Ishikawa (cell line): ENCODE data around the gene RSAD2.

Experiments used
- FOXM1 ChIP-seq: IDR thresholded peaks from 2 replicates; pipeline ENCODE4 v1.6.1; 2012; ENCODE audit warnings: low read depth, borderline replicate concordance
- TAF1 ChIP-seq: IDR thresholded peaks from 2 replicates; pipeline ENCODE4 v1.6.1; 2012; ENCODE audit warnings: low read depth, mild to moderate bottlenecking
- TF ChIP-seq, protein P1 (sequence below): IDR thresholded peaks from 2 replicates; pipeline ENCODE4 v1.6.1; 2012; ENCODE audit warnings: low read depth, mild to moderate bottlenecking

DNA sequence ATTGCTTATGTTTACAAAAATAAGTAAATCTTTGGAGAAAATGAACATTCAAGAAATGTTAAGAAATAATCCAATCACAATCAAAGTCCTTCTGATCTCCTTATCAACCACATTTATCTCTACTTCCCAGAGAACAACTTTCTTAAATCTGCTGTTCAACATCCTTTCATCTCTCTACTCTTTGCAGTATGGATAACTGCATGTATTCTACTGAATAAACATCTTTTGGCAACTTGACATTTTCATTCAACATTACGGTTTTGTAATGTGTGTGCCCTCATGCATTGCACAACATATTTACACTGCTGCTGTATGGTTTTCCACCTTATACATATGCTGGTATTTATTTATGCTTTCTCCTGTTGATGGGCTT is 21.0 kb upstream of the RSAD2 start:
- TF ChIP-seq TAF1 = no peak
- TF ChIP-seq, protein P1, sequence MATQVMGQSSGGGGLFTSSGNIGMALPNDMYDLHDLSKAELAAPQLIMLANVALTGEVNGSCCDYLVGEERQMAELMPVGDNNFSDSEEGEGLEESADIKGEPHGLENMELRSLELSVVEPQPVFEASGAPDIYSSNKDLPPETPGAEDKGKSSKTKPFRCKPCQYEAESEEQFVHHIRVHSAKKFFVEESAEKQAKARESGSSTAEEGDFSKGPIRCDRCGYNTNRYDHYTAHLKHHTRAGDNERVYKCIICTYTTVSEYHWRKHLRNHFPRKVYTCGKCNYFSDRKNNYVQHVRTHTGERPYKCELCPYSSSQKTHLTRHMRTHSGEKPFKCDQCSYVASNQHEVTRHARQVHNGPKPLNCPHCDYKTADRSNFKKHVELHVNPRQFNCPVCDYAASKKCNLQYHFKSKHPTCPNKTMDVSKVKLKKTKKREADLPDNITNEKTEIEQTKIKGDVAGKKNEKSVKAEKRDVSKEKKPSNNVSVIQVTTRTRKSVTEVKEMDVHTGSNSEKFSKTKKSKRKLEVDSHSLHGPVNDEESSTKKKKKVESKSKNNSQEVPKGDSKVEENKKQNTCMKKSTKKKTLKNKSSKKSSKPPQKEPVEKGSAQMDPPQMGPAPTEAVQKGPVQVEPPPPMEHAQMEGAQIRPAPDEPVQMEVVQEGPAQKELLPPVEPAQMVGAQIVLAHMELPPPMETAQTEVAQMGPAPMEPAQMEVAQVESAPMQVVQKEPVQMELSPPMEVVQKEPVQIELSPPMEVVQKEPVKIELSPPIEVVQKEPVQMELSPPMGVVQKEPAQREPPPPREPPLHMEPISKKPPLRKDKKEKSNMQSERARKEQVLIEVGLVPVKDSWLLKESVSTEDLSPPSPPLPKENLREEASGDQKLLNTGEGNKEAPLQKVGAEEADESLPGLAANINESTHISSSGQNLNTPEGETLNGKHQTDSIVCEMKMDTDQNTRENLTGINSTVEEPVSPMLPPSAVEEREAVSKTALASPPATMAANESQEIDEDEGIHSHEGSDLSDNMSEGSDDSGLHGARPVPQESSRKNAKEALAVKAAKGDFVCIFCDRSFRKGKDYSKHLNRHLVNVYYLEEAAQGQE = no peak
- TF ChIP-seq FOXM1 = no peak
